HuH-7.5 (cell line): ENCODE results near the gene DDIT3.
"Not testable (repeated sequence)": the region's sequence is repeated elsewhere in the genome, so short reads cannot be mapped to it uniquely, and the experiment has no call there.

Source experiments
- DNase-seq: peaks from one replicate; pipeline ENCODE4 v3.0.0; 2011; ENCODE audit warnings: low spot score

Gene DDIT3, protein sequence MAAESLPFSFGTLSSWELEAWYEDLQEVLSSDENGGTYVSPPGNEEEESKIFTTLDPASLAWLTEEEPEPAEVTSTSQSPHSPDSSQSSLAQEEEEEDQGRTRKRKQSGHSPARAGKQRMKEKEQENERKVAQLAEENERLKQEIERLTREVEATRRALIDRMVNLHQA

DNA sequence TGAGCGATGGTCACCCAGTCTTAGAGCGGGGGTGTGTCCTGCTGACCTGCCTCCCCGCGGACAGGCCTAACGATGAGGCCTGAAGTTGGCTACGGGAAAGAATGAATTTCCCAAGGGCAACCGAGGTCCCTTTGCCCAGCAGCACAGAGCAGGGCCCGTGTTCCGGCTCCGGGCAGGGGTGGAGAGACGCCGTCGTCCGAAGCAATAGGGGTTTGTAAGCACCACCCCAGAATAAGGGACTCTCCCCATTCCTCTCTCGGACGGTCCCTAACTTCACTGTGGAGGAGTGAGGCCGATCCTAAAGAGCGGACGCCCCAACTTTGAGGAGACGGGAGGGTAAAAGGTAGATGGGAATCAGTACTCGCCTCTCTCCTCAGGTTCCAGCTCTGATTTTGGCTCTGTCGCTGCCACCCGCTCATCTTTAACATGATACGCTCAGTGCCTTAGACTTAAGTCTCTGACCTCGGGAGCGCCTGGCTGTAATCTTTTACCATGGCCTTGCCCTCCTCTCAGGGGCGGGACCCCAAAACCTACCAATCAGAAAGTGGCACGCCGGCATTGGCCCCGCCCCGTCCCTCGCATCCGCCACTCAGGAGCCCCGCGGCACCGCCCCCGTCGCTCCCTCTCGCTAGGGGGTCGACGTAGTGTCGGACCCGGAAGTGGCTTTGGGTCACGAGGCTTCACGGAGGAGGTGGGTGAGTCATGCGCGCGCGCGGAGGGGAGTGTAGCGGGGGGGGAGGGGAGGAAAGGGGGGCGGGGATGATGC is at the start of gene DDIT3:
DDIT3 (minus strand) TSS at position 462 of the 766 bp plus-strand sequence. CDS start 3,108 bp downstream, outside the sequence.
- DNase-seq: peak; percentile 90

DNA sequence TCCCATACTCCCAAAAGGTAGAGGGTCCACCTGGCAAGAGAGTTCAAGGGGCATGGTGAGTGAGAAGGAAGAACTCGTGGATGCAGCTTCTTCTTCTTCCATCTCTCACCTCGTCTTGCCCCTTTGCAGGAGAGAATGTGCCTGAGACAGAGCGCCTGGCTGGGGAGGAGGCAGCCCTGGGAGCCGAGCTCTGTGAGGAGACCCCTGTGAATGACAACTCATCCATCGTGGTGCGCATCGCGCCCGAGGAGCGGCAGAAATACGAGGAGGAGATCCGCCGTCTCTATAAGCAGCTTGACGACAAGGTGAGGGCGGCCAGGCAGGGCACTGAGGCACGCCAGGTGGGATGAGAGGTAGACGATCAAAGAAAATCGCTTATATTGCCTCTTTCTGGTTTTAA is 49.5 kb upstream of the DDIT3 start:
- DNase-seq: no peak

DNA sequence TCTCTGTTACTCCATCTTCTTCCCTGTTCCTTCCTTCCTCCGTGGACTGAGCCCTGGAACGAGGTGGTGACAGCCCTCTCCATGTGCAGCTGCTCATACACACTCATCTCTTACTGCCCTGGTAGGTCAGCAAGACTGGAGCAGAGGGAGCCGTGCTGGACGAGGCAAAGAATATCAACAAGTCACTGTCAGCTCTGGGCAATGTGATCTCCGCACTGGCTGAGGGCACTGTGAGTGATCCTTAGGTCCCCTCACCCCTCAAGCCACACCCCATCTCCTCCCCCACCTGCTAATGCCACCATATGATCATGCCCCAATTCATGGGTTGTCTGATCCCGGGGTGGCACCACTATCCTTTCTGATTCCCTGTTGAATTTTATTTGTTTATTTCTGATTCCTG is 48.5 kb upstream of the DDIT3 start:
- no peak for DNase-seq

DNA sequence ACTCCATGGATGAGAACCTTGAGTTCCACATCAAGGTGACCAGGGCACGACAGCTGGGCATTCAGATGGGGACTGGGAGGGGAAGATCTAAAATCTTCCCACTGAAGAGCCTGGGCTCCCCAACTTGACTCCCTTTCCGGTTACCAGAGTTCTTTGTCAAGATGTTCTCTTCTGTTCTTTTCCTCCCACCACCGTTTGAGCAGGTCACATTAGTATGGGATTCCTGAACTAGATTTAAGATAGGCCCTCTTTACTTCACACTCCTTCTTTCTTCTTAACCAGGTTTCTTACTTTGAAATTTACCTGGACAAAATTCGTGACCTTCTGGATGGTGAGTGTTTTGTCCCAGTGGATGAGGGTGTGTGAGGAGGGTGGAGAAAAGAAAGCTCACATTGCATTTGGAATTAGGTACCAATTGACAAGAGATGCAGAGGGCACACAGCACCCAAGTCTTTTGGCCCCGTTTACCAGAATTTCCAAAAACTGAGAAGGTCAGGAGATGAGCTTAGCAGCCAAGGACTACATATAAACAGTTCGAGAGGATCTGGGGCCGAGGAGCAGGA is 43.9 kb upstream of the DDIT3 start:
- DNase-seq: no peak

DNA sequence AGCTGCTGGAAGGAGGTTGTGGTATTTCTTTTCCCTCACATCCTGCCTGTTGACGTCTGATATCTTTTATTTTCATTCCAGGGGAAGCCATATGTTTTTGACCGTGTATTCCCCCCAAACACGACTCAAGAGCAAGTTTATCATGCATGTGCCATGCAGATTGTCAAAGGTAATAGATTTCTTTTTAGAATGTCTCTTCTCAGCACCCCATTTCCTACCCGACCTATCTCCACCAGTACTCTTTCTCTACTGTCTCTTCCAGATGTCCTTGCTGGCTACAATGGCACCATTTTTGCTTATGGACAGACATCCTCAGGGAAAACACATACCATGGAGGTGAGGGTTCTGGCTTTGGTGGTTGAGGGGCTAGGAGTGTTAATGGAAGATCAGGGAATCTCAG is 43.0 kb upstream of the DDIT3 start:
- no peak for DNase-seq

DNA sequence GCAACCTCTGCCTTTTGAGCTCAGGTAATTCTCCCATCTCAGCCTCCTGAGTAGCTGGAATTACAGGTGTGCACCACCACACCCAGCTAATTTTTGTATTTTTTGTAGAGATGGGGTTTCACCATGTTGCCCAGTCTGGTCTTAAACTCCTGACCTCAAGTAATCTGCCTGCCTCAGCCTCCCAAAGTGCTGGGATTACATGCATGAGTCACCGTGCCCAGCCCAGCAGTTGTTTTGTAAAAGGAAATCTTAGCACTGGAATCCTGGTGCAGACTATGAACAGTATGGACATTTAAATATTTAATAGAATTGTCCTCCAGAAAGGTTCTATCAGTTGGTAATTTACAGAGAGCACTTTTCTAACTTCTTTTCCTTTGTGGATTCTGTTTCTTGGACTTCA is 40.8 kb upstream of the DDIT3 start:
- DNase-seq: not testable (repeated sequence)

DNA sequence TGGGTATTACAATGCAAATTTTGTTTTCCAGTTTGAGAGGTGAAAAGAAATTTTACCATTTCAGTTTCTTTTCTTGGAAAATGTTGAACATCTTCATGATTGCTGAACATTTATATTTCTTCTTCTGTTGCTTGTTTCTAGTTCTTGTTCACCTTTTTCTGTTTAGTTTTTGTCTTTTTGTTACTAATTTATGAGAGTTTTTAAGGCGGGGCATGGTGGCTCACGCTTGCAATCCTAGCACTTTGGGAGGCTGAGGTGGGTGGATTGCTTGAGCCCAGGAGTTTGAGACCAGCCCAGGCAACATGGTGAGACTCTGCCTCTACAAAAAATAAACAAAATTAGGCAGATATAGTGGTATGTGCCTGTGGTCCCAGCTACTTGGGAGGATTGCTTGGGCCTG is 40.2 kb upstream of the DDIT3 start:
- DNase-seq: no peak

DNA sequence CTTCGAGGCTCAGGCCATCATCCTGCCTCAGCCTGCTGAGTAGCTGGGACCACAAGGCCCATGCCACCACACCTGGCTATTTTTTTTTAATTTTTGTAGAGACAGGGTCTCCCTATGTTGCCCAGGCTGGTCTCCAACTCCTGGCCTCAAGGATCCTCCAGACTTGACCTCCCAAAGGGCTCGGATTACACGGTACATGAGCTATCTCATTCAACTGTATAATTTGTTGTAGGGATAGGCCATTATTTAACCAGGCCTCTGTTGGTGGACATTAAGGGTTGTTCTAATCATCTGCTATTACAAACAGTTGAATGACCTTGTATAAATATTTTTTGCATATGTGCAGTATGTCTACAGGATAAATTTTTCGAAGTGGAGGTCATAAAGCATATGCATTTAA is 38.5 kb upstream of the DDIT3 start:
- no peak for DNase-seq

DNA sequence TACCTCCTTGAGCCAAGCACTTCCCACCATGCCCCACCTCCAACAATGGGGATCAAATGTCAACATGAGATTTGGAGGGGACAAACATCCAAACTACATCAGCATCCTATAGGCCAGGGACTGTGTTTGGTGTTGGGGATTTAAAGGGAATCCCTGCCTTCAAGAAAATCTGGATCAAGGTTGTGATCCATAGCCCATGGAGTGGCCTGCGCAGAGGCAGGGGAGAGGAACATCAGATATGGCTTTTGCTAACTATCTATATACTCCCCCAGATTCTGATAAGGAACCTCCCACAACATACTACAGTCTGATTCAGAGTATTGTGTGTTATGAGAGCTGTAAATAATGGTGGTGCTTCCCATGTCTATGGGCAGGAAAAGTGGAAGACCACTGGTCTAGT is 34.6 kb upstream of the DDIT3 start:
- DNase-seq: no peak

DNA sequence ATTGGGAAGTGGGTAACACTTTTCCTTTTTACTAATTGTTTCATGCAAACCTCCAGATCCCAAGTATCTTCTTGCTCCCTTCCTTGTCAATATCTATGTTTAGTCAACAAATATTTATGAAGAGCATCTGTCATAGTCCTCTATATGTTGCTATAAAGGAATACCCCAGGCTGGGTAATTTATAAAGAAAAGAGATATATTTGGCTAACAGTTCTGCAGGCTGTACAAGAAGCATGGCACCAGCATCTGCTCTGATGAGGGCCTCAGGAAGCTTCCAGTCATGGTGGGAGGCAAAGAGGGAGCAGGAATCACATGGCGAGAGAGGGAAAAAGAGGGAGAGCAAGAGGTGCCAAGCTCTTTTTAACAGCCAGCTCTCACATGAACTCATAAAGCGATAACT is 34.1 kb upstream of the DDIT3 start:
- DNase-seq: no peak

DNA sequence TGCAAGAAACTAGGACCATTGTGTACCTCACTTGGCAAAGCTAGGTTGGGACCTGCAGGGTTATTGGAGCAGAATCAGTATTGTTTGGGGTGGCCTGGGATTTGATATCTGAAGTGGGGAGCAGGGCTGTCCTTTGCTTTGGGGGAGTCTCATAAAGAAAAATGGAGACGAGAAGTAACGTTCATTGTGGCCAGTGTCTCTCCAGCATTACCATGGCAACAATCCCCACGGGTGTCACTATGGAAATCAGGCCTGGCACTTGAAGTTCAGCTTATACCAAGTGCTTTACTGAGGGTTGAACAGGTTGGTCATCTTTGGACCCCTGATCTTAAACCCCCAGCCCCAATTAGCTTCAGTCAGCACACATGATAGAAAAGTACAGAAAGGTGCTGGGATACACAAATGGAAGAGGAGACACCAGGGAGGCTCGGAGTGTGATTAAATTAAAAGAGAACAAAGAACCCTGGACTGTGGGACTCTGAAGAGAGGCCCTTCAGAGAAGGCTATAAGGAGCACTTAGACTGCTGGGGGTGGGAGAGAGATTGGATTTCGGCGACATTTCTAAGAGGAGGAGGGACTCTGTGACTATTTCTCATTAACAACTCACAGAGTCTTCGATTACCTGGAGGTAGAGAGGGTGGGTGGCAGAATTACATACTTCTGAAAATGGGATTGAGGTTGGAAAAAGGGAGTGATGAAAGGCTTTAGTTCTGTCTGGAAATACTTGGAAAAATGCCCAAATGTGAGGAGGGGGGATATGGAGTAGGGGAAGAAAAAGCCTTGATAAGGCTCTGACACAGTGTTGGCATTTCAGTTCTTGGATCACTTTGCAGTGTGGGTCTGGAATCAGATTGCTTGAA is 33.3 kb upstream of the DDIT3 start:
- no peak for DNase-seq

DNA sequence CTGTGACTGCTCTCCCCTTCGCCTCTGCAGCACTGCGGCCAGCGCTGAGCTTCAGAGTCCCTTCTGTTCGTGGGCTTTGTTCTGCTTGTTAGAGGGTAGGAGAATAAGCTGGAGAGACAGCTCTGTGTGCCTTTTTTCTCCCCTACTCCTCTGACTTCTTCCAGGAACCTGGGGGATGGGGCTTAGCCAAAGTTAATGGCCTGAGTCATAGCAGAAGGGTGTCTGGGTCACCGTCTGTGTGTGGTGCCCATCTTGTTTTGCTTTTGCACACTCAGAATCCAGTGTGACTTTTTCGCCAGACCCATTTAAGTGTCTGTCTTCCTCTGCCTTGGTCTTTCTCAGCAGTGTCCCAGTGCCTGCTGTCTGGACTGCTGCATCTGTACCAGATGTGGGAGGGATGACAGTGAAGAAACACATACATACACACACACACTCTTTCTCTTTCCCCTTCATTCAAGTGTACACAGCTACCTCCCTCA is 32.6 kb upstream of the DDIT3 start:
- no peak for DNase-seq

DNA sequence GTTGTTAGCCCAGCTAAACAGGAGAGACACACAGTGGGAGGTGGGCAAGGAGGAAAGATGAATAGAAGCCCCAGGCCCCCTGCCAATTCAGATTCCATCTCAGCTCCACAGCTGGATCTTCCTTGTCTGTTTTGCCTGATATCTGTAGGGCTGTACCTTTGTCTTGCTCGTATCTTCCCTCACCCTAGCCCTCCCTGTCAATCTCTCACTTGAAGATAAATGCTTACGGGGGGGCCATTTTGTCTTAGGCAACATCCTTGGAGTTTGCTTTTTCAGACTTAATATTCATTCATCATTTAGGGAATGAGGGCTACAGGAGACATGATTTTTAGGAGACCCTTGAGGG is 32.0 kb upstream of the DDIT3 start:
- no peak for DNase-seq

DNA sequence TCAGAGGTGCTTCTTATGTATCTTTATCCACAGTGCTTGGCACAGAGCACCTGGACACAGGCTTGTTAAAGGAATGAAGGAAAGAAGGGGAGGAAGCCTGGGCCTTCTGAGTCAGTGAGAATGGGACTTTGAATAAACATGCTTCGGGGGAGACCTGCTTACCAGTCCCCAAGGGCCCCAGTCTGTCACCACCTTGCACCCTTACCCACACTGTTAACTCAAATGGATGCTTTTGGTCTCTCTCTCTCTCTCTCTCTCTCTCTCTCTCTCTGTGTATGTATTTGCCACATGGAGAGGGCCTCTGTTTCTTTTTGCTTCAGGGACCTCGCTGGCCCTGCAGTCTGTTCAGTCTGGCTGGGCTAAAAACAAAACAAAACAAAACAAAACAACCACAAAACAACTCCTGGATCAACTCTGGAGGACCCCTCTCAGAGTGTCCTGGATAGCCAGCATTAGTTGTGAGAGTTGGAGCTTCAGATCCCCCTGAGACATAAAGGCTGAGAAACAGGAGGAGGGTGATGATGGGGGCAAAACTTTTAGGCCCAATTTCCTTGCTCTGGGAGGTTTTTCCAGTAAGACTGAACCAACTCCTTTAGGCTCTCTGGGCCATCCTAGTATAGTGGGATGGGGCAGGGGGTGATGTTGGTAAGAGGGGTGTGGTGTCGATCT is 31.5 kb upstream of the DDIT3 start:
- DNase-seq: no peak

DNA sequence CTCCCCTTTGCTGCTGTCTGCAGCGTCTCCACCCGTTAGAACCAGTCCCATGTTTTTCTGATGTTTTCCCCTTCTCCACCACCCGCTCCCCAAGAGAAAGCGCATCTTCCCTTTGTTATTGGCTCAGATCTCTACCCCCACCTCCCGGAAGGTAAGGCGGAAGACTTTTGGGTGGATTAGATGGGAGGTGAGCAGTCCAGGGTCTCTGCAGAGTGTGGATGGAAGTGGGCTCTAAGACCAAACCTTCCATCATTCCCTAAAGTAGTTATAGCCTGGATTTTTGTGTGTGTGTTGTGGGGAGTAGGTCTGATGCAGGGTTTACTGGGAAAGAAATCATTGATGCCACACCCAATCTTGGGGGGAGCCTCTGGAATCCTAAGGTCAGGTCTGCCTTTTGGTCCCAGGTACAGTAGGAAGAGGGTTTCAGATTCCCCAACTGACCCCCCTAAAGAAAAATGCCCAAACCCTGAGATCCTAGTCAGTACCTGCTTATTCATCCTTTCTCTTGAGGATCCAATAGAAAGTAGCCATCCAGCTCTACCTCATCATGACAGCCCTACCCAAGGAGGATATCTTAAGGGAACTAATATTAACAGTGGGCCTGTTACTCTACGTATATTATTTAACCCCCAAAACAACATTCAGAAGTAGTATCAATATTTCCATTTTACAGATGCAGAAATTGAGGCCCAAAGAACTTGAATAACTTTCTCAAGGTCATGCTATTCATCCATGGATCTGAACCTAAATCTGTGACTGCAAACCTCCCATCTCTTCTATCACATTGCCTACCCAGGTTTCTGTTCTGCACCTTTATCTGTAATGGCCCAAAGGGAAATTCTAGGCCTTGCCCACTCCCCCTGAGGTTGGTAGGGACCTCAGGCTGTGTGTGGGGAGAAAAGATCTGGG is 30.6 kb upstream of the DDIT3 start:
- no peak for DNase-seq

DNA sequence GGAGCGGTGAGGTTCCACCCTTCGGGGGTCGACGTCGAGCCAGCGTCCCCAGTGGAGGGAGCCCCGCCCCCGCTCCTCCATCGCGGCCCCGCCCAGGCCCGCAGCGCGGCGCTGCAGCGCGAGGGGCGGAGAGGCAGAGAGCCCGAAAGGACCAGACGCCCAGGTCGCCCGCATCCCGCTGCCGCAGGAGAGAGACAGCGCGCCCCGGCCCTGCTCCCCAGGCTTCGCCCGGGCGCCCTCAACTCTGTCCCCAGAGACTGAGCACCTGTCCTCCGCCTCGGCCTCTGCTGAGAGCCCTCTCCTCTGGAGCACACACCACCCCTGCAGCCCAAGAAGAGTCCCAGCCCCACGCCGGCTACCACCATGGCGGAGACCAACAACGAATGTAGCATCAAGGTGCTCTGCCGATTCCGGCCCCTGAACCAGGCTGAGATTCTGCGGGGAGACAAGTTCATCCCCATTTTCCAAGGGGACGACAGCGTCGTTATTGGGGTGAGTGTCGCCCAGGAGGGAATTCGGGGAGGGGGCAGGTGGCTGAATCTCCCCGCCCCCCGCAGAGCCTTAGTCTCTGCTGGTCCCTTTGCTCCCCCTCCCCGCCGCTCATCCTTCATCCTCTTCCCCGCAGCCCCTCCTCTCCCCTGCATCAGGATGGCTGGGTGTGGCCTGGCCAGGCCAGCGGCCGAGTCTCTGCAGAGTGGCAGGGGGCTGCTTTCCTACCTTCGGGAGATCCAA is 29.8 kb upstream of the DDIT3 start, which contains the start of gene KIF5A:
KIF5A (plus strand) TSS at position 136 of the 732 bp plus-strand sequence; CDS start at position 364, 228 bp downstream.
- DNase-seq: peak; percentile 44

DNA sequence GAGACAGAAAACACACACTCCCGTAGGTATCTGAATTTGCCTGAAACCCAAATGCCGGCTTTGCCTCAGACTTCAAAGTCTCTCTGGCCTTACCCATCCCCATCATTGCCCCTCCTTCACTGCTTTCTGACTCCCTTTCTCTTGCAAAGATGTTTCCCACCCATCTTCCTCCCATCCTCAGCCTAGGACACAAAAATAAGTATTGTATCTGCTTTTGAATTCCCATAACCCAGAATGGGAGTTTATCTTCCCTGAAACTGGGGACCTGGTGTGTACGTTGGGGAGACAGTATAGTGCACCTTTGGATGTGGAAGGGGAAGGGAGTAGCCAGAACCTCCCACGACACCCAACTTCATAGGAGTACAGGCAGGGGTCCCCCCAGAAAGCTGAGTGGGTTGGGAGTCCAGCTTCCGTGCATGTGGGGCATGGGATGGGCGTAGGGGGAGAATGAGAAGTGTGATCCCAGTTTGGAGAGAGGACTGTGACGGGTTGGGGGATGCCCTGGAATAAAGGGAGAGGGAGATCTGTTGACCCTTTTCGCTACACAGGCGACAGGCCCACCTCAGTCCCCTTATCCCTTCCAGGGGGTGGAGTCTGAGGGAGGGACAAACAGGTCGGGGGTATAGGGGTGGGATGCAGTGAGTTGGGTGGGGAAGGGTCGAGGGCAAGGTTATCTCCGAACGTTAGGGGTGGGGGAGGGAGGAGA is 29.0 kb upstream of the DDIT3 start:
- no peak for DNase-seq

DNA sequence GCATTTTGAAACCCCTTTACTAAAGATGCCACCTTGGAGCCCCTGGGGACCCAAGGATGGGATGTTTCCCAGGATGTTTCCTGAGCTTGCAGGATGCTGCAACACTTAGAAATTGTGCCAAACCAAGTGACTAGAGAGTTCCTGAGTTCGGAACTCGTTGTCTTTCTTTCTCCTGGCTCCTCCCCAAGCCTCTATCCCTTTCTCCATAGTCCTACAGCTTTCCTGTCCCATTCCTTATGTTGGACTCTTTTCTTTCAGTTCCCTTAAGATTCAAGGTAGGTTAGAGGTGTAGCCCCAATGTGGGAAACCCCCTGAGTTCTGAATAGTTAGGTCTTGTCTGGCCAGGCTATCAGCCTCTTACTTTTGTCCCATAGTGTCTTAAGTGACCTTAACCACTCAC is 28.2 kb upstream of the DDIT3 start:
- no peak for DNase-seq

DNA sequence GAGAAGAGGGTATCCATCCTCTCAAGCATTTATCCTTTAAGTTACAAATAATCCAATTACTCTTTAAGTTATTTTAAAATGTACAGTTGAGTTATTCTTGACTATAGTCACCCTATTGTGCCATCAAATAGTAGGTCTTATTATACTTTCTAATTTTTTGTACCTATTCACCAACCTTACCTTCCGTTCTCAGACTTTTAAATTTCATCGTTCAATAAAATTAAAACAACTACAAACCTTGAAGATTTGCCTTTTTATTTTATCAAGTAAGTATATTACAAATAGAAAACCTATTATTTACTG is 27.6 kb upstream of the DDIT3 start:
- no peak for DNase-seq
